ENCODE results near the gene TBC1D4. TPM values are rescaled to one million over a fixed set of nuclear protein-coding genes. Genes with fewer than 3 reads are reported as not detected.

The TBC1D4 gene
- total RNA-seq, 2 experiments from 2014 or later: 37.4 to 42.0 TPM

GRCh38 chr13:75518439-75519088 is 36.6 kb upstream of the TBC1D4 start:
- Mint-ChIP-seq H3K27ac (no peak overlapping the region), H3K4me1 (ENCODE audit: low read depth) (no peaks in the 10 kb centered on the region), H3K36me3 (ENCODE audit: low read depth) (no peaks in the 10 kb centered on the region), H3K9me3 (peaks cover 3% of the 10 kb centered on the region), H3K4me3 (no peak overlapping the region), H3K27me3 (no peaks in the 10 kb centered on the region)
- ATAC-seq (ENCODE audit: poor library complexity) (no peak), DNase-seq (no peak)
- ChIA-PET POLR2A (interaction anchor here (0.6 kb wide), 1 partner anchor 39 kb away, joined by 4 read pairs; no protein-coding TSS in a partner anchor), CTCF (no interaction called here)
- no peaks in the 10 kb centered on the region for H3K4me1 ChIP-seq (ENCODE audit: insufficient read depth, low read length)
- H3K27me3 ChIP-seq (ENCODE audit: control insufficient read depth in 1 of 2, insufficient read depth in 2 of 2, low read length in 2 of 2): peaks cover 0 to 4% of the 10 kb centered on the region in 2 experiments
- TF ChIP-seq, protein P1, sequence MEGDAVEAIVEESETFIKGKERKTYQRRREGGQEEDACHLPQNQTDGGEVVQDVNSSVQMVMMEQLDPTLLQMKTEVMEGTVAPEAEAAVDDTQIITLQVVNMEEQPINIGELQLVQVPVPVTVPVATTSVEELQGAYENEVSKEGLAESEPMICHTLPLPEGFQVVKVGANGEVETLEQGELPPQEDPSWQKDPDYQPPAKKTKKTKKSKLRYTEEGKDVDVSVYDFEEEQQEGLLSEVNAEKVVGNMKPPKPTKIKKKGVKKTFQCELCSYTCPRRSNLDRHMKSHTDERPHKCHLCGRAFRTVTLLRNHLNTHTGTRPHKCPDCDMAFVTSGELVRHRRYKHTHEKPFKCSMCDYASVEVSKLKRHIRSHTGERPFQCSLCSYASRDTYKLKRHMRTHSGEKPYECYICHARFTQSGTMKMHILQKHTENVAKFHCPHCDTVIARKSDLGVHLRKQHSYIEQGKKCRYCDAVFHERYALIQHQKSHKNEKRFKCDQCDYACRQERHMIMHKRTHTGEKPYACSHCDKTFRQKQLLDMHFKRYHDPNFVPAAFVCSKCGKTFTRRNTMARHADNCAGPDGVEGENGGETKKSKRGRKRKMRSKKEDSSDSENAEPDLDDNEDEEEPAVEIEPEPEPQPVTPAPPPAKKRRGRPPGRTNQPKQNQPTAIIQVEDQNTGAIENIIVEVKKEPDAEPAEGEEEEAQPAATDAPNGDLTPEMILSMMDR (IDR thresholded peaks at IDR 0.05): no peak
- peaks cover 0 to 8% of the 10 kb centered on the region in 2 experiments for H3K9me3 ChIP-seq (ENCODE audit: control insufficient read depth in 1 of 2, insufficient read depth in 1 of 2, low read length in 2 of 2)
- H3K27ac ChIP-seq (ENCODE audit: low read depth in 1 of 2, low read length in 2 of 2): no peak overlapping the region
- intact Hi-C loops (cut with DNase I, micrococcal nuclease): no loop called here
- H3K4me3 ChIP-seq (ENCODE audit: low read length): no peak overlapping the region
- no peaks in the 10 kb centered on the region for H3K36me3 ChIP-seq (ENCODE audit: insufficient read depth, low read length)

DNA sequence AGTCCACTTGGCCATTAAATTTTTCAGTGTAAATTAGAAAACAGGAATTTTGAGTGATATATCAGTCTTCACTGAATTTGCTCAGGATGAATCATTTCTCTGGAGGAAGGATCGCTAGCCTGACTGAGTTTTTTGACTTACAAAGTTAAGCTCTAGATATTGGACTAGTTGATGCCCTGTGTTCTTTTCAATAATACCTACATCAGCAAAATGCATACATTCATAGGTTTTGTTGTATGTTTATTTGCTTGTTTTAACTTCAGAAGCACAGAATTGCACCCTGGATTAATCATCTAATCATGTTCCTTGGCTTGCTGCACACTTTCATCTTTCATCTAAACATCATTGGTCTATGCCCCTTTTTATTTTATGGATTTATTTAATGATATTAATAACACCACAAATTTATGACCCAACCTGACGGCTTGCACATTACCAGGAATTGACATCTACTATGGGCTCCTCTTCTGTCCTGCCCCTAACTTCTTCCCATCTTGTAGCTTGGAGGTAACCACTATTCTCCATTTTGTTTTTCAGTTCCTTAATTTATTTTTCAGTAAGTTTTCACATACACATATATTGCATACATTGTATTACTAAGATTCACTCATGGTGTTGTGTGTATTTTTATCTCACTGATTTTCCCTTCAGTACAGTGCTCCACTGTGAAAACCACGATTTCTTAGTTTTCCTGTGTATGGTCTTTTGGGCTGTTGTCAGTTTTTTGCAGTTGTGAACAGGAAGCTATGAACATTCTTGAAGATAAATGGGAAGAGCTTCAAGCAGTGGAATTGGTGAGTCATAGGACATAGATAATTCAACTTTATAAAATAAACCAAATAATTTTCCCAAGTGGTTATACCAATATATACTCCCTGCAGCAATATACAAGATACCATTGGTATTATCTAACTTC is 32.4 kb upstream of the TBC1D4 start:
- ChIA-PET POLR2A (no interaction called here), CTCF (no interaction called here)
- intact Hi-C loops (cut with DNase I, micrococcal nuclease): no loop called here
- H3K27ac ChIP-seq (ENCODE audit: low read depth in 1 of 2, low read length in 2 of 2): no peak overlapping the region
- ATAC-seq (ENCODE audit: poor library complexity) (no peak), DNase-seq (no peak)
- Mint-ChIP-seq H3K27me3 (no peaks in the 10 kb centered on the region), H3K4me1 (ENCODE audit: low read depth) (no peaks in the 10 kb centered on the region), H3K9me3 (no peaks in the 10 kb centered on the region), H3K4me3 (no peak overlapping the region), H3K27ac (no peak overlapping the region), H3K36me3 (ENCODE audit: low read depth) (no peaks in the 10 kb centered on the region)
- H3K27me3 ChIP-seq (ENCODE audit: control insufficient read depth in 1 of 2, insufficient read depth in 2 of 2, low read length in 2 of 2): peaks cover 0 to 4% of the 10 kb centered on the region in 2 experiments
- H3K4me1 ChIP-seq (ENCODE audit: insufficient read depth, low read length): no peaks in the 10 kb centered on the region
- H3K36me3 ChIP-seq (ENCODE audit: insufficient read depth, low read length): no peaks in the 10 kb centered on the region
- H3K9me3 ChIP-seq (ENCODE audit: control insufficient read depth in 1 of 2, insufficient read depth in 1 of 2, low read length in 2 of 2): peaks cover 0 to 8% of the 10 kb centered on the region in 2 experiments
- TF ChIP-seq, protein P1 (IDR thresholded peaks at IDR 0.05): no peak
- H3K4me3 ChIP-seq (ENCODE audit: low read length): no peak overlapping the region

GRCh38 chr13:75513271-75513670 is 31.3 kb upstream of the TBC1D4 start:
- Histone ChIP-seq H3K27me3 (ENCODE audit: control insufficient read depth in 1 of 2, insufficient read depth in 2 of 2, low read length in 2 of 2) (peaks cover 0 to 4% of the 10 kb centered on the region in 2 experiments), H3K4me3 (ENCODE audit: low read length) (no peak overlapping the region), H3K9me3 (ENCODE audit: control insufficient read depth in 1 of 2, insufficient read depth in 1 of 2, low read length in 2 of 2) (peaks cover 0 to 2% of the 10 kb centered on the region in 2 experiments), H3K36me3 (ENCODE audit: insufficient read depth, low read length) (no peaks in the 10 kb centered on the region), H3K27ac (ENCODE audit: low read depth in 1 of 2, low read length in 2 of 2) (no peak overlapping the region), H3K4me1 (ENCODE audit: insufficient read depth, low read length) (no peaks in the 10 kb centered on the region)
- ChIA-PET CTCF (no interaction called here), POLR2A (no interaction called here)
- H3K4me3 Mint-ChIP-seq: no peak overlapping the region
- H3K9me3 Mint-ChIP-seq: no peaks in the 10 kb centered on the region
- H3K4me1 Mint-ChIP-seq (ENCODE audit: low read depth): no peaks in the 10 kb centered on the region
- H3K36me3 Mint-ChIP-seq (ENCODE audit: low read depth): no peaks in the 10 kb centered on the region
- intact Hi-C loops (cut with DNase I, micrococcal nuclease): no loop called here
- no peak overlapping the region for H3K27ac Mint-ChIP-seq
- TF ChIP-seq, protein P1 (IDR thresholded peaks at IDR 0.05): no peak
- no peak for DNase-seq
- no peaks in the 10 kb centered on the region for H3K27me3 Mint-ChIP-seq
- ATAC-seq (ENCODE audit: poor library complexity): no peak

All from CD4-positive, alpha-beta T cell (primary cell).